NCI-H128 (cell line): ENCODE results near the gene GSK3A.

Experiments
- DNase-seq: peaks from one replicate; lab custom pipeline; 2025; ENCODE audit not compliant: unreplicated experiment; lab: John Stamatoyannopoulos, UW

The GSK3A gene

DNA sequence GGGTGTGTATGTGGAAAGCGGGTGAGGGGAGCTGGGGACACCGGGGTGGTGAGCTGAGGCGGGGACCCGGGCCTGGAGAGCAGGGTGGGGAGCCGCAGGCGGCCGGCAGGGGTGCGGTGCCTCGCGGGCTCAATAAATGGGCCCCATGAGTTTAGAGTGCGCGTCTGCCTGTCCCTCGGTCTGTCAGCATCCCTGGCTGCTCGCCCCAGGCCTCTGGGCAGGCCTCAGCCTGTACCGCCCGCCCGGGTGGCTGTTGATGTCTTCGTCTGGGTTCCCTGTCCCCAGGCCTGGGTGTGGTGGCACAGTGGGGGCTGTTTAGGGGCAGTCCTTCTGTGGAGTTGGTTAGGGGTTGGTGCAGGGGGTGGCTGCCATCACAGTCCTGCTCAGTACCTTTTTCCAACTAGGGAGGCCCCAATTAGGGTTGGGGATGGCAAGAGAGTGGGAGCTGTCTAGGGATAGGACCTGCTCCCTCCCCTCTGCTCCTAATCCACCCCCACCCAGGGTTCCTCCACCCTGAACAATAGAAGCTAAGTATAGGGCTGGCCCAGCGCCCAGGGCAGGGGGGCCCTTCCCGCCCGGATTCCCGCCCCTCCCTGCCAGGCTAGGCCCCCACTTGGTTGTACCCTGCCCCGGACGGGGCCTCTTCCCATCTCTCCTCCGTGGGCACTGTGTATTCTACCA is 38.9 kb upstream of the GSK3A start:
- DNase-seq: peak; percentile 22

DNA sequence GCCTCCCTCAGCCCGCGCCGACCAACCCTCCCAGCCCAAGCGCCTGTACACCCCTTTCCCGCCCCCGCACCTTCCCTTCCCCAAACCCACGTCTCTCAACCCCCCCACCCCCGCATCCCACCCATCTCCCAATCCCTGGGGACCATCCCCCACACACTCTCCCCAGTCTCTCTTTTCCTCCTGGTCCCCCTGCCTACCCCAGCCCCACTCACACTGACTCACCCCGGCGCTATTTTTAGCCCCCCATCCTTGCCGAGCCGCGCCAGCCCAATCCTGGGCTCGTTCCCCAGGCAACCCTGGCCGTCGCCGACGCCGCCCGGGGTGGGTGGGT is 38.4 kb upstream of the GSK3A start:
- DNase-seq: no peak

DNA sequence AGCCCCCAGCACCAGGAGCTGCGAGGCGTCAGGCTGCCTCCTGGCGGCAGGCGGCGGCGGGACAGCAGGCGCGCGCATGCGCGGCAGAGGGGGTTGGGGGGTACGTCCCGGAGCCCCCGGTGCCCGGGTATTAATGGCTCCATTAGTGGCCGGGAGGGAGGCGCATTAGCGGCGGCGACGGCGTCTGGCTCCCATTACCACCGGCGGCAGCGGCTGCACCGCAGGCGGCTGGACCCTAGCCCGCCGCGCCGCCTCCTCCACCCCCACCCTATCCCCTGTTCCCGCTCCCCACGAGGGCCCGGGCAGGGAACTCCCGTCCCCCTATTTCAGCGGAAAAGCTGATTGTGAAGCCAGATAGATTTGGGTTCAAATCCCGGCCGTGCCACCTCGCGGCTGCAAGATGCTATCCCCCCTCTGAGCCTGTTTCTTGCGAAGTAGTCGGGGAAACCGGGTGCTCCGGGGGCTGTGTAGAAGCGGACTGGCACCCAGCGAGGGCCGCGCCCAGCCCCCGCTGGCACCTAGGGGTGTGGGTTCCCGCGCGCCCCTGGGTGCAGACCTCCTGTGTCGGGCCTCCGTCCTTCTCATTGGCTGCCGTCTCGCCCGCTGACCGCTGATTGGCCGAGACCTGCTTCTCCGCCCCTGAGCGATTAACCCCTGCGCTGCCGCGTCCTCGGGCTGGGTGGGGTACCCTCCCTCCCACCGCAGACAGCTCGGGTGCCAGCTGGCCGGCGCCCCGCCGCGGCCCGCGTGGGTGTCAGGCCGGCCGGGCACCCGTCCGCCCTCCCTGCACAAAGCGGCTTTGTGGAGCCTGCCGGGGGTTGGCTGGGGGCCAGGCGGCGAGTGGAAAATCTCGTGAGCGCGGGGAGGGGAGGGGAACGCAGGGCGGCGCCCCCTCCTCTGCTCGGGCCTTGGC is 37.8 kb upstream of the GSK3A start:
- peak; percentile 85 for DNase-seq

DNA sequence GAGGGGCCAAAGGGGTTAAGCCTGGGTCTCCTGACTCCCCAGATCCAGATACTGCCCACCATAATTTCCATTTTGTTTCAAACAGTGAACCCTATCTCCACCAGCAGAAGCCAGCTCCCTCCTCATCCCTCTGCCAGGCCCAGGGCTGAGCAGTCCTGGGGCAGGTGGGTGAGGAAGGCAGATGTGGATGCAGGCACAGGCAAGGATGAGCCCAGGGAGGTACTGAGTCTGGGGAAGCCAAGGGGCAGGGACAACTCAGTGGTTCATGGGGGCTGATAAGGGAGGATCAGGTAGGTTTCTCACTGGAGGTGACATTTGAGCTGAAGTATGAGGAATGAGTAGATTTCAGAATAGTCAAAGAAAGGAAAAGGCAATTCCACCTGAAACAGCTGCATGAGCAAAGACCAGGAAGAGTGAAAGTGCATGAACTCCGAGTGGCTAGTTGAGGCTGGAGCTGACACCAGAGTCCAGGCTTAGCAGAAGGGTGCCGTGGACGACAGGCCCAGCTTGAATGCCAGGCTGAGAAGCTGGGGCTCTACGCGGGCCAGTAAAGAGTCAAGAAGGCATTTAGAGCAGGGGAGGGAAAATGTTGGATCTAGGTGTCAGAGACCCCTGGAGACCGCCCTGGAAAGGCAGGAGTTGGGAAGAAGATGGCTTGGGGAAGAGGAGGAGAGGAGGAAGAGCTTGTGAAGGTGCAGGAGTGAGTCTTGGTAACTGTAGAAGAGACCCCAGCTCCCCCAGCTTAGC is 36.9 kb upstream of the GSK3A start:
- no peak for DNase-seq

DNA sequence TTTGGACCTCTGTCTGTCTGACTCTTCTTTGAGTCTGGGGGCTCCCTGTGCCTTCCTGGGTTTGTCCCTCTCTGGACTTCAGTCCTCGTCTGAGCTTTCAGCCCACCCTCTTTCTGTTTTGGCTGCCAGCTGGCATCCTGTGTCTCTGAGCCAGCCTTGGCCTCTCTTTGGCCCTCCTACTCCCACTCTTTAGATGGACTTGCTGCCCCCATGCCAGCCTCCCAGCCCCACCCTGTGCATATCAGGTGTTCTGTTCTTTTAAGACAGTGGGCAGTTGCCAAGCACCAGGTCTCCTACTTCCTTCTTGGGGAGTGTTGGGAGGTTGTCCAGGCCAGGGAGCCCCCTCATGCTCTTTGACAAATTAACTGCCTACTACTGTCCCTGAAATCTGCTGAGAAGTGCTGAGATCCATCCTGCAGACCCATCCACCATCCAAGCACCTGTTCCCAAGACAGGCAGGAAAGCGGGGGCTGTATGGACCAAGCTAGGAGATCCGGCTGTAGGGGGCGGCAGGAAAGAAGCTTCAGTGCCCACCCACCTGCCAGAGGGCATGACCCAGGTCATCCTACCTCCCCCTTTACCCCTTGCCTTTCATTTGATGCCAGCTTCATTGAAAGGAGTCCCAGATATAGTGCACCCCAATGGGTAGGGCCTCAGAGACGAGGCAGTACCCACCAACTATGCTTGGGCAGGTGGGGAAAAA is 36.2 kb upstream of the GSK3A start:
- no peak for DNase-seq

DNA sequence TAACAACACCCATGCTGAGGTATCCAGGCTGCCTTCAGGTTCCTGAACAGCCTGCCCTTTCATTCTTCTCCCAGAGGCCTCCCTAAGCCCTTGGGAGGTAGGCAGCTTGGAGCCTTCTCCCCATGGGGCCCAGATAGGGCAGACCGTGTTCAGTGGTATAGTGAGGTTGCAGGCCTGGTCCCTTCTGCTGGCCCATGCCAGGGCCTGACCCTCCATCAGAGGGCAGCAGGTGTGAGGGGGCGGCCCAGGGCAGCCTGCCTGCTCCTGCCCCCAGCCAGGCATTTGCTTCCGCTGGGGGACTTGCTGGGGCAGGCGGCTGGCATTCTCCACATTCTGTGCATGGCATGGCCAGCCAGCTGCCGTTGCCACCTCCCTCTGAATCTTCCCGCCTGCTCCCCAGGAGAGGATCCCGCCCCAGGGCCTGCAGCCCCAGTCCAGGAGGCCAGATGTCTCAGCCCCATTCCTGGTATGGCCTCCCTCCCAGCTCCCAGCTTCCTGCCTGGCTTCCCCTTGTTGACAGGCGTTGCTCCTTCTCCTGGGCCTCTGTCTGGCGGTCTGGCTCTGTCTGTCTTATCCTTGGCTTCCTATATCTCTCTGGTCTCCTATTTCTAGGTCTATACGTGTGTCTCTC is 35.5 kb upstream of the GSK3A start:
- no peak for DNase-seq

DNA sequence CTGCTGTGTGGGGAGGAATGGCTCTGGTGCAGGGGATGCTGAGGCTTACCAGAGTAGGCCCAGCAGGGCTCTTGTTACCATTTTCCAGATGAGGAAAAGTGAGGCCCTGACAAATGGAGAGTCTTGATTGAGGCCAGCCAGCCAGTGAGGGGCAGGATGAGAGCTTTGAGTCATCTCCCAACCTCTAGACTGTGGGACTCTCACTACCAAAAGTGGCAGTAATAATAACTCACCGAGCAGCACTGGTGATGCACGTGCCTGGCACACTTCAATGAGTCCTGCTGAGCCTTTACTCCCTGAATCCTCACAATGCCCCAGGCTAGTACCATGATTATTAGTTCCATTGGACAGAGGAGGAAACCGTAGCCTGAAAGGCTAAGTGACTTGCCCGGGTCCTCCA is 34.4 kb upstream of the GSK3A start:
- no peak for DNase-seq

DNA sequence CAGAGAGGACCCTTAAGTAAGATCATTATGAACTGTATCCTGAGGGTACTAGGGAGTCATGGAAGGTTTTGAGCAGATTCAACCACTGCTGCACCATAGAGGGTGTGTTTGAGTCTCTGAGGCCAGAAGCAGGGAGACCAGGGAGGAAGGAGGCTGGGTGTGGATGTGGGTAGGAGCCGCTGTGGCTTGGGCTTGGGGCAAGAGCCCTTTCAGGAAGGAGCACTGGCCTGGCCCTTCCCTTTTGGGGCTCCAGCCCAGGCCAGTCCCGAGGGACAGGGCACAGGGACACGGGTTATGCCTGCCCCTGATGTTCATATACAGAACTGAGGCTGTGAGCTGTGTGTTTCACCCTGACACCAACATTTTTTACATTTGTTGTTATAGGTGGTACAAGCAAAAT is 33.9 kb upstream of the GSK3A start:
- DNase-seq: no peak

DNA sequence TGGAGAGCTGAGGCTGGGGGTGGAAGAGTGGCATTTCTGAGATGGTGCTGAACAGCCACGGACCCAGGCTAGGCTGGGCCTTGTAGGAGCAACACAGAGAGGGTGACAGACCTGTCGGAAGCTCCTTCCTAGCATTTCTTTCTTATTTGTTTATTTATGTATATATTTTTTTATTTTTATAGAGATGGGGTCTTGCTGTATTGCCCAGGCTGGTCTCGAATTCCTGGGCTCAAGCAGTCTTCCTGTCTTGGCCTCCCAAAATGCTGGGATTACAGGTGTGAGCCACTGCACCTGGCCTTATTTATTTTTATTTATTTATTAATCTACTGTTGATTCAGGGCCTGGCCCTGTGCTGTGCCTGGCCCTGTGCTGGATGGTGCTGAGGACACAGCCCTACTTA is 33.1 kb upstream of the GSK3A start:
- no peak for DNase-seq

DNA sequence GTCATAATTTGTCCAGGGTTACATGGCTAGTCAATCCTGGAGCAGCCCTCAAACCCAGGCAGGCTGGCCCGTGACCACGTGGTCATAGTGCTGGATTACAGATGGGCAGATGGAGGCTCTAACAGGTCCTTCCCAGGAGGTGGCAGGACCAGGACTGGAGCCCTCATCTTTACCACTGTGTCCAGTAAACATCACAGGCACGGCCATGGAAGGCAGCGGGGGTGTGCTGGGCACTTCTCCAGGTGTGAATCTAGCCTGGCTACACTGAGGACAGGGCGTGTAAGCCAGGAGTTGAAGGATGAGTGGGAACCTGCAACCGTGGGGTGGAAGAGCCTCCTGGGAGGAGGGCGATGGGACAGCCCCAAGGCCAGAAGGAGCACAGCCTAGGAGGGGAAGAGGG is 32.7 kb upstream of the GSK3A start:
- no peak for DNase-seq

DNA sequence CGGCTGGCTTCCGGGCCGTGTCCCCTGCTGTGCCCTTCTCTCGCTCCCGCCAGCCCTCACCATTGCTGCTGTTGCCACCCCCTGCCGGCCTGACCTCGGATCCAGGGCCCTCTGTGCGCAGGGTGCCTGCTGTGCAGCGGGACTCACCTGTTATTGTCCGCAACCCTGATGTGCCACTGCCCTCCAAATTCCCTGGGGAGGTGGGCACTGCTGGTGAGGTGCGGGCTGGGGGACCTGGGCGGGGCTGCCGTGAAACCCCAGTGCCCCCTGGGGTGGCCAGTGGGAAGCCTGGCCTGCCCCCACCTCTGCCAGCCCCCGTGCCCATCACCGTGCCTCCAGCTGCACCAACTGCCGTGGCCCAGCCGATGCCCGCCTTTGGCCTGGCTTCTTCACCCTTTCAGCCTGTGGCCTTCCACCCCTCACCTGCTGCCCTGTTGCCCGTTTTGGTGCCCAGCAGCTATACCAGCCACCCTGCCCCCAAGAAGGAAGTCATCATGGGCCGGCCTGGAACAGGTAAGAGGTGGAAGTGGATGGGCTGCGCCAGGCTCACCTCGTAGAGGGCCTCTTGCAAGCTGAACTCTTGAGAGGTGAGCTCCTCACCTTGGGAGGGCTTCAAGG is 31.8 kb upstream of the GSK3A start:
- no peak for DNase-seq

DNA sequence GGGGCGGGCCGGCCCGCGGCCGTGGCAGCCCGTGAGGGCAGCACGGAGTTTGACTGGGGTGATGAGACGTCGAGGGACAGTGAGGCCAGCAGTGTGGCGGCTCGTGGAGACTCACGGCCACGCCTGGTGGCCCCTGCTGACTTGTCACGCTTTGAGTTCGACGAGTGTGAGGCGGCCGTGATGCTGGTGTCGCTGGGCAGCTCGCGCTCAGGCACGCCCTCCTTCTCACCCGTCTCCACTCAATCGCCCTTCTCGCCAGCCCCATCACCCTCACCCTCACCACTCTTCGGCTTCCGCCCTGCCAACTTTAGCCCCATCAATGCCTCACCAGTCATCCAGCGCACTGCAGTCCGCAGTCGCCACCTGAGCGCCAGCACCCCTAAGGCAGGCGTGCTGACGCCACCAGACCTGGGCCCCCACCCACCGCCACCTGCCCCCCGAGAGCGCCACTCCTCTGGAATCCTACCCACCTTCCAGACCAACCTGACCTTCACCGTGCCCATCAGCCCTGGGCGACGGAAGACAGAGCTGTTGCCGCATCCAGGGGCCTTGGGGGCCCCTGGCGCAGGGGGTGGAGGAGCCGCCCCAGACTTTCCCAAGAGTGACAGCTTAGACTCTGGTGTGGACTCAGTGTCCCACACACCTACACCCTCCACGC is 31.1 kb upstream of the GSK3A start:
- no peak for DNase-seq

DNA sequence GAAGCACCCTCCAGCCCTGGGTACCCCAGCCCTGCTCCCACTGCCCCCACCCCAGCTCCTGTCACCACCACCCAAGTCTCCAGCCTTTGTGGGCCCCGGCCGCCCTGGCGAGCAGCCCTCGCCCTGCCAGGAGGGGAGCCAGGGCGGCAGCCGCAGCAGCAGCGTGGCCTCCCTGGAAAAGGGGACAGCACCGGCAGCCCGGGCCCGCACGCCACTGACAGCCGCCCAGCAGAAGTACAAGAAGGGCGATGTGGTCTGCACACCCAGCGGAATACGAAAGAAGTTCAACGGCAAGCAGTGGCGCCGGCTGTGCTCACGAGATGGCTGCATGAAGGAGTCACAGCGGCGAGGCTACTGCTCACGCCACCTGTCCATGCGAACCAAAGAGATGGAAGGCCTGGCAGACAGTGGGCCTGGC is 30.6 kb upstream of the GSK3A start:
- DNase-seq: no peak

DNA sequence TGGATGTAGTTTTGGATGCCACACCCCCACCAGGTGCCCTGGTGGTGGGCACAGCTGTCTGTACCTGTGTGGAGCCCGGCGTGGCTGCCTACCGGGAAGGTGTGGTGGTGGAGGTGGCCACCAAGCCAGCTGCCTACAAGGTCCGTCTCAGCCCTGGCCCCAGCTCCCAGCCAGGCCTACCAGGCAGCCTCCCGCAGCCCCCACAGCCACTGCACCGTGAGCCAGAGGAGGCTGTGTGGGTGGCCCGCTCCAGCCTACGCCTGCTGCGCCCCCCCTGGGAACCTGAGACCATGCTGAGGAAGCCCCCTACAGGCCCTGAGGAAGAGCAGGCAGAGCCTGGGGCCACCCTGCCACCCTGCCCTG is 30.1 kb upstream of the GSK3A start:
- no peak for DNase-seq

DNA sequence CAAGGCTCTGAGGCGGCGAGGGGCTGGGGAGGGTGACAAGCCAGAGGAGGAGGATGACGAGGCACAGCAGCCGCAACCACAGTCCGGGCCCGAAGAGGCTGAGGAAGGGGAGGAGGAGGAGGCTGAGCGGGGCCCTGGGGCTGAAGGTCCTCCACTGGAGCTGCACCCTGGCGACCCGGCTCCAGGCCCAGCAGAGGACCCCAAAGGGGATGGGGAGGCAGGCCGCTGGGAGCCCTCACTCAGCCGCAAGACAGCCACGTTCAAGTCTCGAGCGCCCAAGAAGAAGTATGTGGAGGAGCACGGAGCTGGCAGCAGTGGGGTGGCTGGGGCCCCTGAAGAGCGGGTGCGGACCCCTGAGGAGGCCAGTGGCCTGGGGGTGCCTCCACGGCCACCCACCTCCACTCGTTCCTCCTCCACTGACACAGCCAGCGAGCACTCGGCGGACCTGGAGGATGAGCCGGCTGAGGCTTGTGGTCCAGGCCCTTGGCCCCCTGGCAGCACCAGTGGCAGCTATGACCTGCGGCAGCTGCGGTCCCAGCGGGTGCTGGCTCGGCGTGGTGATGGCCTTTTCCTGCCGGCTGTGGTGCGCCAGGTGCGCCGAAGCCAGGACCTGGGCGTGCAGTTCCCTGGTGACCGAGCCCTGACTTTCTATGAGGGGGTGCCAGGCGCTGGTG is 29.6 kb upstream of the GSK3A start:
- no peak for DNase-seq

DNA sequence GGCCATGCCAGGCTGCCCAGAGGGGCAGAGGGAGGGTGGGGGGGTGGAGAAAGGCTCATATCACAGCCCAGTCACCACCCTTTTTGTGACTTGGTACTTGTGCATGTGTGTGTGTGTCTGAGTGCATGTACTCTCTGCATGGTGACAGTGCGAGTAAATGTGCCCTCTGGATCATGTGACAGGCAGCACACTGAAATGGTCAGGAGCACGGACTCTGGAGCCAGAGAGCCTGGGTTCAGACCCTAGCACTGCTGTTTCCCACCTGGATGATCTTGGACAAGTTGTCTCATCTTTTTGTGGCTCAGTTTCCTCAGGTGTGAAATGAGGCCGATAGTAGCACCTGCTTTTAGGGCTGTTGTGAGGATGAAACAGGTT is 28.6 kb upstream of the GSK3A start:
- no peak for DNase-seq

DNA sequence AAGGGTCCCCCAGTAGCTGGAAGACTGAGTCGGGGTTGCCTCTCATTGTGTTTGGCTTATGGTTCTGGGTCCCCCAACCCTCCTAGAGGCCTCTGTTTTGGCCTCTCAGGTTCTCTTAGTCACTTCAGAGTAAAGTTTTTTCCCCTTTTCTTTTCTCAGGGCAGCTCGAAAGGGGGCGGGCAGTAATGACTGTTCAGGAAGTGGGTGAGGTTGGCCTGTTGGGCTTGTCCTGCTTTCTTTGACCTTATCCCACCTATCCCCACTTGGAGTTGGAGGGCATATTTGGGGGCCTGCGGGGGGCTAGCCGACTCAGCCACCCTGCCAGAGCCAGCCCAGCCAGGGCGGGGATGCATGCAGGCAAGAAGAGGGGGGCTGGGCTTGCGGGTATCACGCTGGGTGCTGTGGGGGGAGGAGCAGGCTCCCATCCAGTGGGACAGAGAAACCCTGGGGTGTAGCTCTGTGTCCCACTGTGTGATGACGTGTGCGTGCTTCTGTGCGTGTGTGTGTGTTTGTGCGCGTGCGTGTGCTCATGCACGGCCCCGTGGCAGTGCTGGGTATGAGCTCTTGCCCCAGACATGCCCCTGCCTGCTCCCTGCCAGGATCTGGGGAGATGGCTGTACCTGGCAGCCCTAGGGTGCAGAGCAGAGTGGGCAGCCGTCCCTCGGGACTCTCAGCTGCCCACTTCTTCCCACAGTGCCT is 28.1 kb upstream of the GSK3A start:
- DNase-seq: no peak

DNA sequence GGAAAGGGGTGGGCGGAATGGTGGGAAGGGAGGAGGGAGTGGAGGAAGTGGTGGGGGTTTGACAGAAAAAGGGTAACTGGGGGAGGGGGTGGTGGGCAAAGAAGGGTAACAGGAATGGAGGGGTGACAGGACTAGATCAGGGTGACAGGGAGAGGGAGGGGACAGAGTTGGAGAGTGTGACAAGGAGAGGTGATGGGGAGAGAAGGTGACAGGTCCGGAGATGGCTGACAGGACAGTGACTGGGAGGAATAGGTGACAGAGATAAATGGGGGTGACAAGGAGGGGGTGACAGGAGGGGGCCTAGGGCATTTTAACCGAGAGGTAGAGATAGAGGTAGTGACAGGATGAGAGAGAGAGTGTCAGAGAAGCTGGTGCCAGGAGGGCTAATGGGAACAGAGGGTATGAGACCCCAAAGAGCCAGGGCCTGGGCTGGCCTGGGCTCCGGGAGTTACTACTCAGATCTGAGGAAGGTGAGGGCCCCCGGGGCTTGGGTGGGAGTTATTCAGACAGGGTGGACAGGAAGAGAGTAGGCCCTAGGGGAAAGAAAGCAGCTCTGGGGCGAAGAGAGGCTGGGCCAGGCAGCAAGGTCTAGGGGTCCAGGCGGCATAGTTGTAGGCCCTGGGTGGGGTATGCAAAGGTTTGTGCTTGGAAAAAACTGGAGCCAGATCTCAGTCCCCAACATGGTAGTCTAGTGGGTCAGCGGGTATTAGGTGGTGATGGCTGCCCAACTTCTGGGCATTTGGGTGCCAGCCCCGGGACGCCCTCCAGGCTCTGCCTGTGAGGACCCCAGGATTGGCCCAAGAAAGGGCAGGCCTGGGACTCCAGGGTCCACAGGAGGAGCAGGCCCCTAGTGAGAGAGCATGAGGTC is 27.3 kb upstream of the GSK3A start:
- no peak for DNase-seq
